Right cardiac atrium (tissue), 5 donors: ENCODE data around the gene ZNF296. TPM values are rescaled to one million over a fixed set of nuclear protein-coding genes. Genes with fewer than 3 reads are reported as not detected.

ENCODE experiments used
- ATAC-seq, 2 donors: fragments of 200-7000 bp; cut with Tn5 transposase; one replicate each; pipeline versions ENCODE4 v1.8.0 to v1.9.1; 2020; ENCODE audit warnings: moderate library complexity in 2 of 2, mild to moderate bottlenecking in 1 of 2
- DNase-seq, 3 donors: peaks; one replicate each; pipeline ENCODE4 v3.0.0-alpha.2; 2020
- H3K27ac ChIP-seq: one replicate; pipeline ENCODE4 v1.5.1; 2013; ENCODE audit warnings: mild to moderate bottlenecking, low read length, control low read depth, moderate library complexity
- H3K27me3 ChIP-seq: one replicate; pipeline ENCODE4 v1.6.1; 2013; ENCODE audit not compliant: control insufficient read depth, insufficient read depth
- H3K4me1 ChIP-seq: one replicate; pipeline ENCODE4 v1.6.1; 2013; ENCODE audit warnings: low read length; ENCODE audit not compliant: control insufficient read depth, insufficient read depth
- H3K4me3 ChIP-seq: one replicate; pipeline ENCODE4 v1.5.1; 2013; ENCODE audit warnings: low read length, control low read depth
- H3K9me3 ChIP-seq: one replicate; pipeline ENCODE4 v1.6.1; 2013; ENCODE audit warnings: low read length; ENCODE audit not compliant: control insufficient read depth
- WGBS: extraction: QIAGEN DNeasy Blood & Tissue Kit; methylation state at CpG from one replicate; pipeline ENCODE4 v1.1.7; 2013; 5-methylcytosine and 5-hydroxymethylcytosine counted together
- intact Hi-C, 4 donors: fragments of 100-400 bp; cut with DNase I; formaldehyde crosslinking; loops; one replicate each; pipeline versions ENCODE4 v1.11.0 to v1.14.0; 2022 to 2023
- polyA plus RNA-seq: library from polyadenylated mRNA; stranded (reverse); fragments of 200-250 nt; gene quantifications from one replicate; pipeline ENCODE4 v1.2.3, GENCODE V29; 2013
- total RNA-seq, 4 donors: library from RNA; stranded (reverse); fragmentation: NEBNext Ultra II Directional; extraction: Animal tissue kit (Norgen Biotek cat#: 25700); gene quantifications; one replicate each; pipeline ENCODE4 v1.2.1, GENCODE V29; 2021
- donor health status: healthy with polysubstance abuse.
- donor health status: DM: no; HTN: yes; CAD: no.
- donor health status: DM: no; HTN: no; CAD: no.
- donor health status: DM: no; HTN: yes; CAD: no; lungs with severe emphysema.
- donor health status: DM: yes; HTN: yes; CAD: no.

Gene ZNF296
- total and polyA plus RNA-seq, 5 donors: 0.25 to 0.35 (median 0.27) TPM; not detected in 1

DNA sequence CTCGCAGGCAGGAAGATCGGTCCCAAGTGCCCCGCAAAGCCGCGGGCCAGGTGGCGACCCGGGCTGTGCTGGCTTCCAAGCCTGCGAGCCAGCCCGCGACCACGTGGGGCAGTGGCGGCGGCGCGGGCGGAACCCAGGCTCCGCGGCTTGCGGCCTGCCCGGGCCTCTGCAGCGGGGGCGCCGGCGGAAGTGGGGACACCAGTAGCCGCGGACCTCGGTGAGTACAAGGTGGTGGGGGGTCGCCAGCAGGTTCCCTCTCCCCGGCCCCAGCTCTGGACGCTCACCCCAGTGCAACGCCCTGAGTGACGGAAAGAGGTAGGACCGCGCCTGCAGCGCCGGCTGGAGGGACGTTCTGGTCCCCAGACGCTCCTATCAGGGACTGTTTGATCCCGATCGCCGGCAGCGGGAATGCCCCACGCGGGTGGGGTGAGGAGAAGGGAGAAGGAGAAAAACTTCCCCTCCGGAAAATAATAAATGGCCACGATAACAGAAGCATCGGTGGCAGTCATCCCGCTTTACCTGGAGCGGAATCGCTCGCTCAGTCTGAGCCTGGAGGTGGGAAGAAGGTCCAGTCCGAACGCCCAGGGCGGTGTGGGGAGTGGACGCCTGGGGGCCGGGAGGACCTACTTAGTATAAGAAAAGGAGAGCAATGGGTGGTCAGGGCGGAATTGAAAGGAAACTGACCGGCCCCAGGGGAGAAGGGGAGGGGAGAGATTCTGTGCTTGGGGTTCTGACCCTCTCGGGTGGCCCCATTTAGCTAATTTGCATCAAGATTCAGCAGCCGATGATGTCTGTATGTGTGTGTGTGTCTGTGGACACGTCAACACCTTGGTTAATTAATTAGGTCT lies 3.0 kb upstream of the ZNF296 start, which contains the start of gene GEMIN7:
Gene GEMIN7 (plus strand): TSS at position 198 of the 848 bp plus-strand sequence. CDS start 10,855 bp downstream, outside the sequence.
- H3K27ac ChIP-seq: peak within 1 kb of the TSS; percentile 73
- ATAC-seq (peak; percentile 88 to 89), DNase-seq (peak; percentile 66 to 89 (median 89))
- intact Hi-C loops: no loop called here
- H3K9me3 ChIP-seq: no peaks in the 10 kb centered on the region
- peak within 1 kb of the TSS; percentile 92 for H3K4me3 ChIP-seq
- no peaks in the 10 kb centered on the region for H3K27me3 ChIP-seq
- peaks cover 3% of the 10 kb centered on the region for H3K4me1 ChIP-seq
- under 1% methylated on average over 61 of the region's 61 CpGs for WGBS

DNA sequence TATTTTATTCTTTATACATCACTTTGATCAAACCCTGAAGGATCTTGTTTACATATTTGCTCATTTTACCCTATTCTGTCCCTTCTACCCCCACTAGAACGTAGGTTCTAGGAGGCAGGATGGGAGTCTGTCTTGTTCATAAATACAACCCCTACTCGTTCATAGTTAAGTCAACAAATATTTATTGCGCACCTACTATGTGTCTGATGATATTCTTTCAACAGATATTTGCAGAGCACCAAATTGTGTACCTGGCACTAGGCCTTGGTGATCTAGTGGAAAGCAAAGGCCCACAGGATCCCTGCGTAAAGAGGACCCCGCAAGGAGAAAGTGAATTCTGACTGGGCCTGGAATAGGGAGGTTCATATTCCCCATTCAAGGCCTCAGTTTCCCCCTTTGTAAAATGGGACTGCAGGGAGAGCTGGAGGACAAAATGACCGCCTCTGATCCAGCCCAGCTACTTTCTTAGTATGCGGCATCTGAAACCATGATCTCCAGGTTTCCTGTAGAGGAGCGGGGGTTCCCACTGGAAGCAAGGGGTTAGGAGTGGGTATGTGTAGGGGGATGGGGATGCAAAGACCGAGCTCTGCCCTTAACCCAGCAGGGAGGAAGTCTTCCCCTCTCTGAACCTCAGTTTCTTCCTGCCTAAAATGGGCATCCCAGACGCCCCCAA lies 2.2 kb upstream of the ZNF296 start:
- ATAC-seq: peak in 1 of 2 donors; percentile 5
- H3K27me3 ChIP-seq: no peaks in the 10 kb centered on the region
- H3K4me3 ChIP-seq: peak overlapping the region; percentile 92
- peak in 1 of 3 donors; percentile 7 for DNase-seq
- peaks cover 3% of the 10 kb centered on the region for H3K4me1 ChIP-seq
- no peaks in the 10 kb centered on the region for H3K9me3 ChIP-seq
- no peak overlapping the region for H3K27ac ChIP-seq
- intact Hi-C loops: no loop called here
- WGBS: 55% methylated on average over 10 of the region's 10 CpGs

DNA sequence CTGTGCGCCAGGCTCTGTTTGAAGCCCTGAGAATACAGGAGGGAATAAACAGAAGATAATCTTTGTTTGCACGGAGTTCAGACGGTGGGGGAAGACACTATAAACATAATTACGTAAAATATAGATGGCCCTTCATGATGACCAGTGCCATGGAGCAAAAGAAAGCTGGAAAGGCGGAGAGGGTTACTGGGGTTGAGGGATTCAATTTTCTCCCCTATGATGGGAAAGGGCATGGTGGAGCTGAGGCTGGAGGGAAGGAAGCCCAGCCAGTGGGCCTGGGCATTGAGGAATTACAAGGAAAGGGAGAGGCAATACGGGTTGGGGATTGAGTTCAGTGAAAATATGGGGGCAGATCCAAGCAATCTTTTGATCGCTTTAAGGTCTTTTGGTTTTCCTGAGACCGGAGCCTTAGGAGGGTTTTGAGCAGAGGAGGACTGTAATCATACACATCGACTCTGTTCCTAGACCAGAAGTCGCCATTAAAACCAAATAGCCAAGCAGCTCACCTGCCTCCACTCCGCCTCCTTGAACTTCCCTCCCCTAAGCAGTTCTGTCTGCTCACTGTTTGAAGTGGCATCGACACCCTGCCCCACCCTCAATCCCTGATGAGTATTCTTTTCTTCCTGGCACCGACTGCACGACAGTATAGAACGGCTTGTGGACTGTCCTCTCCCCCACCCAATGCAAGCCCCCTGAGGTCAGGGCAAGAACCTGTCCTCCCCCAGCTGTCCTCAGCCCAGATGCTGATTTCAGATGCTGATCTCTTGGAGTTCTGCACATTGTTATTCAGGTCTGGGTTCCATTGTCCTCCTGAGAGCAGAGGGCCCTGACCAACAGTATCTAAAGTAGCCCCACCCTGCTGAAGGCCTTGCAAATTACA lies 813 bp upstream of the ZNF296 start:
- 78% methylated on average over 15 of the region's 15 CpGs for WGBS
- DNase-seq: peak in 1 of 3 donors; percentile 11
- Histone ChIP-seq H3K4me3 (peak overlapping the region; percentile 23), H3K4me1 (peaks cover 3% of the 10 kb centered on the region), H3K27me3 (no peaks in the 10 kb centered on the region), H3K27ac (no peak overlapping the region), H3K9me3 (no peaks in the 10 kb centered on the region)
- no peak for ATAC-seq
- intact Hi-C loops: no loop called here

DNA sequence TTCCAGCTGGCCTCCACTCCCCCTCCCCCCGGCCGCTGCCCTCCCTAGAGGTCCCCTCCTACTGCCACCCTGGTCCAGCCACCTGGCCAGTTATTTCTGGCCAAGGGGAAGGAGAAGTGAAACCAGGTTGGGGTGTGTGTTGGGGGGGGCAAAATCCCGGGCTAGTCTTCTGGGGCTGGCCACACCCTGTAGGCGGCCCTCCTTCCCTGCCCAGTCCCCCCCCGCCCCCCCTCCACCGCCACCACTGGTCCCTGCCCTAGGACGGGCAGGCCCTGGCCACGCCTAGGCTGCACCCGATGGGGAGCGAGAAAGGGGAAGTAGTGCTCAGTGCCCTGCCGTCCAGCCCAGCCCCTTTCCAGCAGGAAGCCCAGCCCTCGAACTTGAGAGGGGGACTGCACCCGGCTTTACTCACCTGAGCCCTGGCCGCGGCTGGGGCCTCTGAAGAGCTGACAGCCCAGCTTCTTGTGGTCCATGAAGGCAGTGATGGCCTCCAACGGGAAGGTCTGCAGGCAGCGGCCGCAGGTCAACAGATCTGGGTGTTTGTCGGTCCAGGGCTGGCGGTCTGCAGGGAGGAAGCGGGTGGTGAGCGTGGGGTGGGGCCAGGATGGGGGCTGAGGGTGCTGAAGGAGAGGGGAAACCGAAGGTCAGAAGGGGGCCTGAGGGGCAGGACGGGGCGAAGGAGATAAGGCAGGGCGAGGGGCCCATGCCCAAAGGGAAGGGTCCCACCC lies 813 bp downstream of the ZNF296 start:
- no peaks in the 10 kb centered on the region for H3K9me3 ChIP-seq
- 11% methylated on average over 25 of the region's 26 CpGs for WGBS
- ATAC-seq (peak; percentile 70 to 71), DNase-seq (peak; percentile 78 to 90 (median 89))
- no peaks in the 10 kb centered on the region for H3K27me3 ChIP-seq
- H3K27ac ChIP-seq: no peak overlapping the region
- intact Hi-C loops: no loop called here
- peaks cover 3% of the 10 kb centered on the region for H3K4me1 ChIP-seq
- H3K4me3 ChIP-seq: peak overlapping the region; percentile 23

DNA sequence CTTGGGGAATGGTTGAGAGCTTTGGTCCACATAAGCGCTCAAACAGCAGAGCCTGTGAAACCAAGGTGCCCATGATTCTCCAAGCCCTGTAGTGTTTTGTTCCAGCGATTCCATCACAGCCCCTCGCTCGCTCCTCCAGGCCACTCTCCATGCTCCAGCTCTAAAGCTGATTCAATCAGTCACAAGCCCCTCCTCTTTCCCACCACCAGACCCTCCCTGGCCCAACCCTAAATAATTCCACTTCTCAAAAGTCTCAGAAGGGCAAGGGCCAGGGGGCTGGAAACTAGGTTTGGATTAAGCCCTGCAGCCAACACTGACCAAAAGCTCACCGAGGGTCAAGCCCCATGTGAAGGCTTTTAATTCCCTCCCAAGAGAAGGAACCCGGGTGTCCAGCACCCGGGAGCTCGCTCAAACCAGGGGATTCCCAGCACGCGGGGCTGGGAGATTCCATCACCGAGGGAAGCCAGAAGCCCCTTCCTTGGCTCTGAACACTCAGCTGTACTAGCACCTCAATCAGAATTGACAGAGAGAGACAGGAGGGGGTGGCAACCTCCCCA lies 1.5 kb downstream of the ZNF296 start:
- Histone ChIP-seq H3K4me3 (no peak overlapping the region), H3K27ac (no peak overlapping the region), H3K27me3 (no peaks in the 10 kb centered on the region), H3K4me1 (no peaks in the 10 kb centered on the region), H3K9me3 (no peaks in the 10 kb centered on the region)
- intact Hi-C loops: no loop called here
- DNase-seq (peak in 1 of 3 donors; percentile 18), ATAC-seq (no peak)
- WGBS: 62% methylated on average over 11 of the region's 11 CpGs

DNA sequence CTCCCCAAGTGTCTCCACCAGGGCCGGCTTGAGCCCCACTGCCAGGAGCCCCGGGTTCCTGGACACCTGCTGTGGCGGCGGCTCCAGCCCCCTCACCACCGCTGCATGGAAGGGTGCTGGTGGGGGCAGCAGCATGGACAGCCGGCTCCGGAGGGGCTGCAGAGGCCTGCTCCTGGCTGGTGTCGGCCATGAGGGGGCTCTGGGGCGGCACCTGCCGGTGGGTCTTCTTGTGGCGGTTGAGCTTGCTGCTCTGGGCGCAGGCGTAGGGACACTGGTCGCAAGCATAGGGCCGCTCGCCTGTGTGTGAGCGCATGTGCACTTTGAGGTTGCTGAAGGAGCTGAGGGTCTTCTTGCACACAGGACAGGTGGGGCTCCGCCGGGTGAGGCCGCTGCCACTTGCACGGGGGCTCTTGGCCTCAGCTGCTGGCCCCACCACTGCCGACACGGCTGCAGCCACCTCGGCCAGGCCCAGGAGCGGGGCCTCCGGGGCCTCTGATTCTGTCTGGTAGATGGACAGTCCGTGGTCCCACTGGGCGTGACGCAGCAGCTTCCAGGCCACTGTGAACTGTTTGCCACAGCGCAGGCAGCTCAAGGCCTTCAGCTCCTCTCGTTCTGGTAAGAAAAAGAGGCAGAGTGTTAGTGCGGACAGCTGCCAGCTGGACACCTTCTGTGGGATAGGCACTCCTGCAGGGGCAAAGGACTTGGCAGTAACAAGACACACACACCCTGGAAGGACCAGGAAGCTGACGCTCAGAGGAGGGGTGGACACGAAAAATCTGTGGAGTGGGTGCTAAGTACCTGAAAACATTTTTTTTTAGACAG lies 4.1 kb downstream of the ZNF296 start:
- H3K4me3 ChIP-seq: no peak overlapping the region
- no peaks in the 10 kb centered on the region for H3K27me3 ChIP-seq
- peak in 1 of 3 donors; percentile 58 for DNase-seq
- WGBS: 81% methylated on average over 34 of the region's 34 CpGs
- H3K27ac ChIP-seq: no peak overlapping the region
- no peaks in the 10 kb centered on the region for H3K9me3 ChIP-seq
- H3K4me1 ChIP-seq: no peaks in the 10 kb centered on the region
- no peak for ATAC-seq
- intact Hi-C loops: no loop called here

DNA sequence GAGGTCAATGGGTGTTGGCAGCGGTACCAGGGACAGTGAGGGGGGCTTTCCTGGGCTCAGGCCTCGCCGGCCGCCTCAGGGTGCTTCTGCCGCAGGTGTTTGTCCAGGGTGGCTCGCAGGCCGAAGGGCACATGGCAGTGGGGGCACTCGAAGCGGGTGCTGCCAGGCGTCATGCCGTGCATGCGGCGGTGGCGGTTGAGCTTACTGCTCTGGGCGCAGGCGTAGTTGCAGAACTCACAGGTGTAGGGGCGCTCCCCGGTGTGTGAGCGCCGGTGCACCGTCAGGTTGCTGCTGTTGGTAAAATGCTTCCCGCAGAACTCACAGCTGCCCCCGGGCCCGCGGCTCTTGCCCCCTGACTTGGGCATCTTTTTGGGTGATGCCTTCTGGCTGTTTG lies 4.7 kb downstream of the ZNF296 start:
- WGBS: 95% methylated on average over 25 of the region's 25 CpGs
- no peak for ATAC-seq

DNA sequence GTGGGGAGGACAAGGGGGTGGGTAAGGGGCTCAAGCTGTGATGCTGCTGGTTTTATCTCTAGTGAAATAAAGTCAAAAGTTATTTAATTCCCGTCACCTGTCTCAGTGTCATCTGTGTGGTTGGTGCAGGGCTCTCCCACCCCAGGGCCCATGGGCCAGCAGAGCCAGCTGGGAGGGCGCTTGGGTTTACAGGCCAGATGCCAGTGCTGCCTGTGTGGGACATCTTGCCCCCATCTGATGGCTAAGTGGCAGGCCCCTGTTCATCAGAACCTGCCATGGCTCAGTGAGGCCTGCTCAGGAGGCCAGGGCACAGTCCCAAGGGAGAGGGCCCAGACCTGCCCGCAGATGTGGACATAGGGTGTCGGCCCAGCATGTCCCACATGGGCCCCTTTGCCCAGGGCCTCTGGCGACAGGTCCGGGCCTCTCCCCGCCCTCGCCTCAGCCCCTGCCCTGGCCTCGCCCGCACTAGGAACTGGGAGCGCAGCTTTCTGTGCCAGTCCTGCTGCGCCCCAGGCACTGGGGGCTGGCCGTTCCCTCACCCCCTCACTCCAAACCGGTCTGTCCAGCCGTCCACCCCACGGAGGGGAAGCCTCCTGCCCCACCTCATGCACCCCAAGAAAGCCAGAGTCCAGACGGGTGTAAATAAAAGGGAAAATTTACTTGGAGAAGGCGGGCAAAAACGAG lies 5.3 kb downstream of the ZNF296 start:
- no peaks in the 10 kb centered on the region for H3K9me3 ChIP-seq
- WGBS: 92% methylated on average over 19 of the region's 19 CpGs
- H3K27me3 ChIP-seq: no peaks in the 10 kb centered on the region
- DNase-seq: peak in 1 of 3 donors; percentile 35
- ATAC-seq: no peak
- no peaks in the 10 kb centered on the region for H3K4me1 ChIP-seq
- no peak overlapping the region for H3K4me3 ChIP-seq
- intact Hi-C loops: no loop called here
- H3K27ac ChIP-seq: no peak overlapping the region

More for the DNA sequence above, 4.7 kb downstream of the ZNF296 start:
- Histone ChIP-seq H3K27me3 (no peaks in the 10 kb centered on the region), H3K4me1 (no peaks in the 10 kb centered on the region), H3K9me3 (no peaks in the 10 kb centered on the region), H3K27ac (no peak overlapping the region), H3K4me3 (no peak overlapping the region)
- intact Hi-C loops: no loop called here
- DNase-seq: peak in 1 of 3 donors; percentile 48

DNA sequence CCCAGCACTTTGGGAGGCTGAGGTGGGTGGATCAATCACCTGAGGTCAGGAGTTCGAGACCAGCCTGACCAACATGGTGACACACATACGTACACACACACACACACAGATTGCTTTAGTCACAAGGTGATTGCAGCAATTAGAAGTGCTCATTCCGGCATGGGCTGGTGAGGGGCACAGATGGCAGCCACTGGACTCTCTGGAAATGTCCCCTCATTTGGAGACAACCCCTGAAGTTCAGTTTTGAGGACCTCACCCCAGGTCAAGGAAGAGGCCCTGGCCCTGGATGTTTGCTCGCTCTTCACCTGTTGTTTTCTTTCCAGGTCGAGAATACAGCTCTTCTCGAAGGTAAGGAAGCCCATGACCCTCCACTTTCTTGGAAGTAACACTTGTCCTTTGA lies 6.1 kb downstream of the ZNF296 start:
- no peak for DNase-seq
- ATAC-seq: no peak
- Histone ChIP-seq H3K27me3 (no peaks in the 10 kb centered on the region), H3K4me3 (no peak overlapping the region), H3K27ac (no peak overlapping the region), H3K4me1 (no peaks in the 10 kb centered on the region), H3K9me3 (no peaks in the 10 kb centered on the region)
- intact Hi-C loops: no loop called here
- WGBS: 89% methylated on average over 6 of the region's 6 CpGs
